NB4 (cell line): Measurements from ENCODE around the gene ZNF135.

Experiments used
- DNase-seq: peaks from one replicate; pipeline ENCODE4 v3.0.0; 2010; ENCODE audit warnings: low read depth
- H3K4me3 ChIP-seq: one replicate; pipeline ENCODE4 v1.5.1; 2011; ENCODE audit warnings: mild to moderate bottlenecking, low read depth, low read length, moderate library complexity
- CTCF ChIP-seq: IDR thresholded peaks from one replicate; pipeline ENCODE4 v1.5.1; 2012; ENCODE audit warnings: low read depth, low read length
- MAX ChIP-seq: IDR thresholded peaks from 2 replicates; pipeline ENCODE4 v1.6.1; 2011; ENCODE audit warnings: low read depth, low read length
- MYC ChIP-seq: IDR thresholded peaks from 2 replicates; pipeline ENCODE4 v1.6.1; 2011; ENCODE audit warnings: low read depth, low read length
- POLR2A ChIP-seq: IDR thresholded peaks from 2 replicates; pipeline ENCODE4 v1.6.1; 2011; ENCODE audit warnings: mild to moderate bottlenecking; ENCODE audit not compliant: insufficient read length; ENCODE audit errors: extremely low read depth

ZNF135 gene

GRCh38 chr19:58059671-58060078 lies 593 bp downstream of the ZNF135 start:
- no peak for DNase-seq
- H3K4me3 ChIP-seq: no peak overlapping the region
- TF ChIP-seq MAX (no peak), MYC (no peak), CTCF (no peak), POLR2A (no peak)

- no peak overlapping the region for H3K4me3 ChIP-seq
- no peak for TF ChIP-seq MAX
- TF ChIP-seq CTCF: no peak
- TF ChIP-seq MYC: no peak
- no peak for TF ChIP-seq POLR2A
- DNase-seq: no peak
These were observed 1.1 kb downstream of the ZNF135 start for GRCh38 chr19:58060231-58060630.

GRCh38 chr19:58063712-58064111 lies 4.6 kb downstream of the ZNF135 start:
- no peak overlapping the region for H3K4me3 ChIP-seq
- no peak for DNase-seq
- no peak for TF ChIP-seq POLR2A
- TF ChIP-seq MYC: no peak
- no peak for TF ChIP-seq MAX

- TF ChIP-seq MAX: no peak
- no peak for DNase-seq
- no peak overlapping the region for H3K4me3 ChIP-seq
These were observed 8.3 kb downstream of the ZNF135 start for GRCh38 chr19:58067240-58067912.

- TF ChIP-seq MAX (no peak), CTCF (no peak), POLR2A (no peak), MYC (no peak)
- DNase-seq: no peak
- H3K4me3 ChIP-seq: no peak overlapping the region
These were observed 20.7 kb downstream of the ZNF135 start for GRCh38 chr19:58079792-58080191.

- TF ChIP-seq MAX (no peak), MYC (no peak), CTCF (no peak), POLR2A (no peak)
- DNase-seq: no peak
- H3K4me3 ChIP-seq: no peak overlapping the region
These were observed 23.9 kb downstream of the ZNF135 start for GRCh38 chr19:58083021-58083420.
